D341Med (cell line): Measurements from ENCODE around the gene BPNT1.
"Not testable (repeated sequence)": the region's sequence is repeated elsewhere in the genome, so short reads cannot be mapped to it uniquely, and the experiment has no call there.

Source experiments
- DNase-seq: peaks from one replicate; pipeline ENCODE4 v3.0.0; 2012; ENCODE audit warnings: low spot score

BPNT1 gene

GRCh38 chr1:220089650-220090556 lies at the start of gene BPNT1:
Gene BPNT1 (minus strand): TSS chr1:220089788. CDS start chr1:220079846, 9,942 bp downstream.
- peak; percentile 91 for DNase-seq

- no peak for DNase-seq
These were observed 47.6 kb upstream of the BPNT1 start for GRCh38 chr1:220137019-220137786.

GRCh38 chr1:220135755-220136154 lies 46.2 kb upstream of the BPNT1 start:
- DNase-seq, result no peak

GRCh38 chr1:220129479-220130210 lies 40.1 kb upstream of the BPNT1 start:
- DNase-seq, result no peak

- DNase-seq, result no peak
These were observed 37.5 kb upstream of the BPNT1 start for GRCh38 chr1:220127076-220127475.

- DNase-seq, result no peak
These were observed 35.0 kb upstream of the BPNT1 start for GRCh38 chr1:220124542-220124941.

- DNase-seq, result peak; percentile 49
These were observed 34.3 kb upstream of the BPNT1 start for GRCh38 chr1:220123889-220124288.

GRCh38 chr1:220123066-220123465 lies 33.5 kb upstream of the BPNT1 start:
- DNase-seq, result no peak

- DNase-seq, result no peak
These were observed 32.4 kb upstream of the BPNT1 start for GRCh38 chr1:220121791-220122530.

- no peak for DNase-seq
These were observed 29.5 kb upstream of the BPNT1 start for GRCh38 chr1:220119043-220119512.

- DNase-seq, result peak; percentile 51
These were observed 23.6 kb upstream of the BPNT1 start for GRCh38 chr1:220113136-220113695.

GRCh38 chr1:220112600-220112999 lies 23.0 kb upstream of the BPNT1 start:
- not testable (repeated sequence) for DNase-seq

- DNase-seq, result not testable (repeated sequence)
These were observed 20.9 kb upstream of the BPNT1 start for GRCh38 chr1:220110473-220110872.

- DNase-seq, result no peak
These were observed 10.2 kb upstream of the BPNT1 start for GRCh38 chr1:220099826-220100225.

GRCh38 chr1:220094016-220094911 lies 4.7 kb upstream of the BPNT1 start, which contains the start of gene IARS2:
Gene IARS2 (plus strand): TSS chr1:220094132. CDS start chr1:220094217, 85 bp downstream.
- peak; percentile 99 for DNase-seq

- no peak for DNase-seq
These were observed 3.9 kb upstream of the BPNT1 start for GRCh38 chr1:220093361-220094015.

- no peak for DNase-seq
These were observed 3.1 kb upstream of the BPNT1 start for GRCh38 chr1:220092694-220093093.

- DNase-seq, result not testable (repeated sequence)
These were observed 3.3 kb downstream of the BPNT1 start for GRCh38 chr1:220086261-220086686.

- no peak for DNase-seq
These were observed 5.1 kb downstream of the BPNT1 start for GRCh38 chr1:220084460-220084859.
